H9 (cell line): ENCODE results near the gene GRIA1. TPM values are rescaled to one million over a fixed set of nuclear protein-coding genes. Genes with fewer than 3 reads are reported as not detected.

Experiments used
- DNase-seq: peaks from one replicate; pipeline ENCODE4 v3.0.0-alpha.2; 2017
- H2AFZ ChIP-seq: one replicate; pipeline ENCODE4 v1.6.1; 2013; ENCODE audit warnings: mild to moderate bottlenecking, low read length, control low read depth, moderate library complexity
- H2AK5ac ChIP-seq: 2 replicates; pipeline ENCODE4 v1.6.1; 2013; ENCODE audit warnings: low read length, control low read depth, mixed read lengths; ENCODE audit not compliant: insufficient read length
- H2BK120ac ChIP-seq: one replicate; pipeline ENCODE4 v1.6.1; 2013; ENCODE audit warnings: low read depth, mild to moderate bottlenecking, low read length, control low read depth, inconsistent platforms; ENCODE audit not compliant: poor library complexity, severe bottlenecking
- H2BK12ac ChIP-seq: 2 replicates; pipeline ENCODE4 v1.6.1; 2013; ENCODE audit warnings: low read length, control low read depth, mixed read lengths, low read depth; ENCODE audit not compliant: insufficient read length
- H2BK15ac ChIP-seq: 2 replicates; pipeline ENCODE4 v1.6.1; 2013; ENCODE audit warnings: low read depth, low read length, control low read depth
- H2BK20ac ChIP-seq: one replicate; pipeline ENCODE4 v1.6.1; 2013; ENCODE audit warnings: low read depth, mild to moderate bottlenecking, low read length, control low read depth, inconsistent platforms; ENCODE audit not compliant: poor library complexity, severe bottlenecking
- H2BK5ac ChIP-seq: 2 replicates; pipeline ENCODE4 v1.6.1; 2013; ENCODE audit warnings: low read length, control low read depth, mixed read lengths; ENCODE audit not compliant: insufficient read length
- H3K14ac ChIP-seq: 2 replicates; pipeline ENCODE4 v1.6.1; 2013; ENCODE audit warnings: low read length, control low read depth; ENCODE audit not compliant: insufficient read depth
- H3K18ac ChIP-seq: 2 replicates; pipeline ENCODE4 v1.6.1; 2013; ENCODE audit warnings: low read depth, mild to moderate bottlenecking, mixed read lengths, low read length, control low read depth; ENCODE audit not compliant: insufficient read length
- H3K23ac ChIP-seq: 2 replicates; pipeline ENCODE4 v1.6.1; 2013; ENCODE audit warnings: low read length, control low read depth, mixed read lengths, low read depth; ENCODE audit not compliant: insufficient read length
- H3K23me2 ChIP-seq: 2 replicates; pipeline ENCODE4 v1.6.1; 2013; ENCODE audit warnings: low read depth, mild to moderate bottlenecking, mixed read lengths, low read length, control low read depth; ENCODE audit not compliant: insufficient read length, poor library complexity, severe bottlenecking
- H3K27ac ChIP-seq: 2 replicates; pipeline ENCODE4 v1.5.1; 2013; ENCODE audit warnings: low read length, control low read depth, mixed read lengths, low read depth; ENCODE audit not compliant: insufficient read length
- H3K27me3 ChIP-seq: 2 replicates; pipeline ENCODE4 v1.6.1; 2013; ENCODE audit warnings: low read length, control low read depth, inconsistent platforms; ENCODE audit not compliant: insufficient read depth
- H3K4ac ChIP-seq: 2 replicates; pipeline ENCODE4 v1.6.1; 2013; ENCODE audit warnings: low read depth, mild to moderate bottlenecking, control low read depth, inconsistent platforms, low read length, moderate library complexity
- H3K4me1 ChIP-seq: 2 replicates; pipeline ENCODE4 v1.6.1; 2013; ENCODE audit warnings: low read length, control low read depth, inconsistent platforms; ENCODE audit not compliant: insufficient read depth
- H3K4me2 ChIP-seq: 2 replicates; pipeline ENCODE4 v1.6.1; 2013; ENCODE audit warnings: low read length, control low read depth, mixed read lengths; ENCODE audit not compliant: insufficient read length, insufficient read depth
- H3K56ac ChIP-seq: 2 replicates; pipeline ENCODE4 v1.6.1; 2013; ENCODE audit warnings: low read depth, mild to moderate bottlenecking, mixed read lengths, low read length, control low read depth; ENCODE audit not compliant: insufficient read length
- H3K79me1 ChIP-seq: 2 replicates; pipeline ENCODE4 v1.6.1; 2013; ENCODE audit warnings: low read depth, mild to moderate bottlenecking, moderate library complexity, low read length, control low read depth, inconsistent platforms; ENCODE audit not compliant: insufficient read depth, poor library complexity, severe bottlenecking
- H3K79me2 ChIP-seq: 2 replicates; pipeline ENCODE4 v1.6.1; 2013; ENCODE audit warnings: low read length, control low read depth, inconsistent platforms; ENCODE audit not compliant: insufficient read depth
- H3K9ac ChIP-seq: 2 replicates; pipeline ENCODE4 v1.6.1; 2013; ENCODE audit warnings: low read length, control low read depth, mixed read lengths; ENCODE audit not compliant: insufficient read length; ENCODE audit errors: extremely low read depth
- H3K9me3 ChIP-seq: one replicate; pipeline ENCODE4 v1.6.1; 2013; ENCODE audit warnings: low read depth, low read length, inconsistent platforms; ENCODE audit not compliant: control insufficient read depth
- H3T11ph ChIP-seq: one replicate; pipeline ENCODE4 v1.6.1; 2013; ENCODE audit warnings: mild to moderate bottlenecking, low read length, control low read depth, inconsistent platforms
- H4K20me1 ChIP-seq: one replicate; pipeline ENCODE4 v1.6.1; 2013; ENCODE audit not compliant: control insufficient read depth, insufficient read length, insufficient read depth
- H4K5ac ChIP-seq: 2 replicates; pipeline ENCODE4 v1.6.1; 2013; ENCODE audit warnings: low read depth, mild to moderate bottlenecking, mixed read lengths, low read length, control low read depth; ENCODE audit not compliant: insufficient read length
- H4K8ac ChIP-seq: replicated peaks from 2 replicates; pipeline ENCODE4 v1.6.1; 2013; ENCODE audit warnings: low read length, control low read depth, mixed read lengths, low read depth; ENCODE audit not compliant: insufficient read length
- H4K91ac ChIP-seq: 2 replicates; pipeline ENCODE4 v1.6.1; 2013; ENCODE audit warnings: low read depth, mild to moderate bottlenecking, moderate library complexity, mixed read lengths, low read length, control low read depth; ENCODE audit not compliant: insufficient read length
- H3K27ac Mint-ChIP-seq, 3 experiments: 2 replicates in 2 of 3; 3 replicates in 1 of 3; pipeline ENCODE4 v1.8.0; 2020 to 2021; ENCODE audit warnings: mixed read lengths in 3 of 3, mild to moderate bottlenecking in 1 of 3, moderate library complexity in 1 of 3
- H3K27me3 Mint-ChIP-seq: 2 replicates; pipeline ENCODE4 v1.8.0; 2021; ENCODE audit warnings: low read depth, mild to moderate bottlenecking, moderate library complexity, mixed read lengths
- H3K36me3 Mint-ChIP-seq, 3 experiments: 2 replicates in 2 of 3; 3 replicates in 1 of 3; pipeline ENCODE4 v1.8.0; 2020 to 2021; ENCODE audit warnings: low read depth in 3 of 3, mixed read lengths in 3 of 3; ENCODE audit not compliant: insufficient read depth in 1 of 3
- H3K4me1 Mint-ChIP-seq, 2 experiments: 2 replicates each; pipeline ENCODE4 v1.8.0; 2020; ENCODE audit warnings: mixed read lengths in 2 of 2
- H3K4me3 Mint-ChIP-seq, 2 experiments: 2 replicates in 1 of 2; 3 replicates in 1 of 2; pipeline ENCODE4 v1.8.0; 2020 to 2021; ENCODE audit warnings: mild to moderate bottlenecking in 2 of 2, mixed read lengths in 2 of 2, moderate library complexity in 1 of 2
- H3K9me3 Mint-ChIP-seq, 2 experiments: 2 replicates in 1 of 2; 3 replicates in 1 of 2; pipeline ENCODE4 v1.8.0; 2020; ENCODE audit warnings: mild to moderate bottlenecking in 2 of 2, mixed read lengths in 2 of 2, moderate library complexity in 1 of 2
- CTCF ChIP-seq: fragments of 200-600 bp; sonication (generic); conservative IDR thresholded peaks from 3 replicates; pipeline ENCODE4 v1.8.0; 2021; ENCODE audit warnings: antibody characterized with exemption, mild to moderate bottlenecking
- total RNA-seq: library from RNA; stranded (reverse); gene quantifications from 2 replicates; pipeline ENCODE4 v1.2.1, GENCODE V29; 2021

GRIA1 gene
- total RNA-seq, 1 experiment from 2014 or later: 0.52 TPM

- DNase-seq: no peak
- no peak overlapping the region for H2BK20ac ChIP-seq
- H4K20me1 ChIP-seq: no peaks in the 10 kb centered on the region
- H3K4me3 Mint-ChIP-seq: no peak overlapping the region
- no peak overlapping the region for H3K23ac ChIP-seq
- H3K4me1 ChIP-seq: no peaks in the 10 kb centered on the region
- no peak overlapping the region for H4K8ac ChIP-seq
- no peak overlapping the region for H4K91ac ChIP-seq
- H3K23me2 ChIP-seq: no peaks in the 10 kb centered on the region
- H3K27ac Mint-ChIP-seq: no peak overlapping the region
- no peak overlapping the region for H3K27ac ChIP-seq
- H2AK5ac ChIP-seq: no peak overlapping the region
- no peak overlapping the region for H3T11ph ChIP-seq
- H3K14ac ChIP-seq: no peak overlapping the region
- H3K79me1 ChIP-seq: no peaks in the 10 kb centered on the region
- H2BK15ac ChIP-seq: no peak overlapping the region
- peaks cover 2 to 3% of the 10 kb centered on the region in 2 experiments; a peak in 1 of 4 replicates for H3K4me1 Mint-ChIP-seq
- no peak overlapping the region for H2BK5ac ChIP-seq
- H3K79me2 ChIP-seq: no peaks in the 10 kb centered on the region
- no peak overlapping the region for H3K4me2 ChIP-seq
- no peak overlapping the region for H3K4ac ChIP-seq
- no peaks in the 10 kb centered on the region for H3K36me3 Mint-ChIP-seq
- no peak overlapping the region for H3K18ac ChIP-seq
- no peaks in the 10 kb centered on the region for H3K9me3 ChIP-seq
- H2BK120ac ChIP-seq: no peak overlapping the region
- H3K56ac ChIP-seq: no peak overlapping the region
- no peak for TF ChIP-seq CTCF
- no peak overlapping the region for H3K9ac ChIP-seq
- H4K5ac ChIP-seq: no peak overlapping the region
- no peak overlapping the region for H2BK12ac ChIP-seq
- no peaks in the 10 kb centered on the region for H3K27me3 Mint-ChIP-seq
- no peak overlapping the region for H2AFZ ChIP-seq
- H3K27me3 ChIP-seq: no peaks in the 10 kb centered on the region
- H3K9me3 Mint-ChIP-seq: peaks cover 0 to 2% of the 10 kb centered on the region in 2 experiments; a peak in 1 of 5 replicates
Observed at GRCh38 chr5:153543288-153543687, 52.8 kb downstream of the GRIA1 start.
